ENCODE data around the gene APAF1.

Gene APAF1

GRCh38 chr12:98769068-98769467 lies 124.0 kb downstream of the APAF1 start:
- DNase-seq = no peak

GRCh38 chr12:98770230-98770629 lies 125.1 kb downstream of the APAF1 start:
- DNase-seq = no peak

GRCh38 chr12:98771811-98772752 lies 127.0 kb downstream of the APAF1 start:
- DNase-seq = no peak

GRCh38 chr12:98772818-98773217 lies 127.7 kb downstream of the APAF1 start:
- no peak for DNase-seq

- DNase-seq = no peak
Observed at GRCh38 chr12:98780261-98780660, 135.2 kb downstream of the APAF1 start.

- no peak for DNase-seq
Observed at GRCh38 chr12:98783420-98783819, 138.3 kb downstream of the APAF1 start.
